ENCODE data around the gene SMYD3. TPM values are rescaled to one million over a fixed set of nuclear protein-coding genes. Genes with fewer than 3 reads are reported as not detected.

Gene SMYD3
- total RNA-seq, 4 donors from 2014 or later, result 8.4 to 25.7 (median 14.4) TPM

GRCh38 chr1:245963649-245964048, 543.4 kb downstream of the SMYD3 start:
- DNase-seq (ENCODE audit: low spot score in 2 of 2), result no peak
- TF ChIP-seq POLR2A (IDR thresholded peaks at IDR 0.05) (no peak), CTCF (IDR thresholded peaks at IDR 0.05) (no peak)
- 93 to 95% methylated on average over 2 of the region's 2 CpGs for WGBS, 2 donors
- intact Hi-C loops (cut with DNase I; ENCODE audit: low total_unique reads), result no loop called here
- H3K4me3 ChIP-seq (ENCODE audit: low read depth, poor library complexity, severe bottlenecking), result no peak overlapping the region

GRCh38 chr1:245962453-245962852, 544.6 kb downstream of the SMYD3 start:
- WGBS, 2 donors, result 94 to 98% methylated on average over 5 to 8 of the region's 8 CpGs
- TF ChIP-seq CTCF (IDR thresholded peaks at IDR 0.05) (no peak), POLR2A (IDR thresholded peaks at IDR 0.05) (no peak)
- no peak overlapping the region for H3K4me3 ChIP-seq (ENCODE audit: low read depth, poor library complexity, severe bottlenecking)
- DNase-seq (ENCODE audit: low spot score in 2 of 2), result no peak
- intact Hi-C loops (cut with DNase I; ENCODE audit: low total_unique reads), result no loop called here

- 84 to 86% methylated on average over 3 of the region's 3 CpGs for WGBS, 2 donors
Measured at GRCh38 chr1:245961137-245961540, 545.9 kb downstream of the SMYD3 start.

GRCh38 chr1:245960171-245960570, 546.9 kb downstream of the SMYD3 start:
- 69 to 89% methylated on average over 4 of the region's 4 CpGs for WGBS, 2 donors
- no peak overlapping the region for H3K4me3 ChIP-seq (ENCODE audit: low read depth, poor library complexity, severe bottlenecking)
- no peak for DNase-seq (ENCODE audit: low spot score in 2 of 2)
- intact Hi-C loops (cut with DNase I; ENCODE audit: low total_unique reads), result no loop called here
- TF ChIP-seq CTCF (IDR thresholded peaks at IDR 0.05), result no peak
- TF ChIP-seq POLR2A (IDR thresholded peaks at IDR 0.05), result no peak

More at GRCh38 chr1:245961137-245961540, 545.9 kb downstream of the SMYD3 start:
- no peak for DNase-seq (ENCODE audit: low spot score in 2 of 2)
- intact Hi-C loops (cut with DNase I; ENCODE audit: low total_unique reads), result no loop called here
- TF ChIP-seq POLR2A (IDR thresholded peaks at IDR 0.05), result no peak
- TF ChIP-seq CTCF (IDR thresholded peaks at IDR 0.05), result no peak
- no peak overlapping the region for H3K4me3 ChIP-seq (ENCODE audit: low read depth, poor library complexity, severe bottlenecking)

GRCh38 chr1:245958016-245958415, 549.1 kb downstream of the SMYD3 start:
- no peak for DNase-seq (ENCODE audit: low spot score in 2 of 2)
- 60 to 91% methylated on average over 6 of the region's 6 CpGs for WGBS, 2 donors
- TF ChIP-seq POLR2A (IDR thresholded peaks at IDR 0.05), result no peak
- no peak for TF ChIP-seq CTCF (IDR thresholded peaks at IDR 0.05)
- intact Hi-C loops (cut with DNase I; ENCODE audit: low total_unique reads), result no loop called here
- no peak overlapping the region for H3K4me3 ChIP-seq (ENCODE audit: low read depth, poor library complexity, severe bottlenecking)

GRCh38 chr1:245957427-245957826, 549.7 kb downstream of the SMYD3 start:
- no peak for TF ChIP-seq POLR2A (IDR thresholded peaks at IDR 0.05)
- TF ChIP-seq CTCF (IDR thresholded peaks at IDR 0.05), result no peak
- DNase-seq (ENCODE audit: low spot score in 2 of 2), result no peak
- intact Hi-C loops (cut with DNase I; ENCODE audit: low total_unique reads), result no loop called here
- no peak overlapping the region for H3K4me3 ChIP-seq (ENCODE audit: low read depth, poor library complexity, severe bottlenecking)
- WGBS, 2 donors, result 70 to 85% methylated on average over 7 of the region's 7 CpGs
